ENCODE measurements around the gene FIS1.
"Not testable (repeated sequence)": the region's sequence is repeated elsewhere in the genome, so short reads cannot be mapped to it uniquely, and the experiment has no call there.

FIS1 gene

DNA sequence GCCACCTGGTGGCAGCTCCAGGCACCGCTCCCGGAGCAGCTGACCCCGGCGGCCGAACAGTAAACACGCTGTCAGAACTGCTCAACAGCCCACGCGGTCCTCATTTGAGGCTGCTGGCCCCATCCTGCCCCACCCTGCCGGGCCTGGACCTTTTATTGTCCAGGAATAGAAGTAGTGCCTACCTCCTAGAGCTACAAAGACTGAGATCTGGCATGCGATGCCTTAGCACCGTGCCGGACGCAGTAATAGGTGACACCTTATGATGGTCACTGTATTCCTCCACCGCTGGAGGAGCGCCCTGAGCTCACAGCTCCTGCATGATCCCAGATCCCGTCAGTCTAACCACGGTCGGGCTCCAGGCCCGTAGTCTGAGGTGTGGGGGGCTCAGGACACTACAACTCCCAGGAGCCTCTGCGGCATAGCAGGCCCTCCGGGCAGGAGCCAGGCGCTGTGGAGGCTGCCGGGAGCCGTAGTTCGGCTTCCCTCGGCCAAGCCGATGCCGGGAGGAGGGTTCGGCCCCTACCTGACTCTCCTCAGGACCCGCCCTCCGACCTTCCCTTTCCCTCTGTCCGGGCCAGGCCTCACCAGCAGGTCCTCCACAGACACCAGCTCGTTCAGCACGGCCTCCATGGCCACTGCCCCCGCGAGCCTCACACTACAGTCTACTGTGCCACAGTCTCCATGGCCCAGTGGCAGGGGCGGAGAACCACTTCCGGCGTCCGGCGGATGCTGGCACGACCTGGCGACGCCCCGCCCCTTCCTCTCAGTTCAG, at the start of gene FIS1:
TSS of gene FIS1 (minus strand) at position 707 of the 772 bp plus-strand sequence. CDS start at position 630, 77 bp downstream.
- DNase-seq (ENCODE audit: low spot score): peak; percentile 96

DNA sequence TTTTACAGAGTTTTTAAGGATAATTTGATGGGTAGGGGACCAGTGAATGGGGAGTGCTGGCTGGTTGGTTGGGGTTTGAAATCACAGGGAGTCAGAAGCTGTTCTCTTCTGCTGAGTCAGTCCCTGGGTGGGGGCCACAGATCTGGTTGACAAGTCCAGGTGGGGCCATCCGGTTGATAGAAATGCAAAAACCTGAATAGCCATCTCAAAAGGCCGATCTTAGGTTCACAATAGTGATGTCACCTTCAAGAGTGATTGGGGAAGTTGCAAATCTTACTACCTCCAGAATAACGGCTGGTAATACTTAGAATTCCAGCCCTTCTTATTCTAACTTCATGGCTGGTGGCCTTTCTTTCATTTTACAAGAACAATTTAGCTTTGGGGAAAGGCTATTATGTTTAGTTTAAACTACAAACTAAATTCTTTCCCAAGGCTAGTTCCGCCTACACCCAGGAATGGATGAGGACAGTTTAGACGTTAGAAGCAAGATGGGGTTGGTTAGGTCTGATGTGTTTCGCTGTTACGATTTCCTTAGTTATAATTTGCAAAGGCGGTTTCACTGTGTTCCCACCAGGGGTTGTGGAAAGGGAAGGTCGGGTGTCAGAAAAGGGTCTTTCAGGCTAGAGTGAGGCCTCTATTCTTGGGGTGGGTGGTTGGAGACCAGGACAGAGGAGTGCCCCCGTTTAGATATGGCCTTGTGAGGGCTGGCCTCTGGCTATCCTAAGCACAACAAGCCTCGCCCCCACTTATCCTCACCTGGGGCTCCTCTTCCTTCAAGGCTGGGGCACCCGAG, 49.4 kb upstream of the FIS1 start:
- DNase-seq (ENCODE audit: low spot score): no peak

DNA sequence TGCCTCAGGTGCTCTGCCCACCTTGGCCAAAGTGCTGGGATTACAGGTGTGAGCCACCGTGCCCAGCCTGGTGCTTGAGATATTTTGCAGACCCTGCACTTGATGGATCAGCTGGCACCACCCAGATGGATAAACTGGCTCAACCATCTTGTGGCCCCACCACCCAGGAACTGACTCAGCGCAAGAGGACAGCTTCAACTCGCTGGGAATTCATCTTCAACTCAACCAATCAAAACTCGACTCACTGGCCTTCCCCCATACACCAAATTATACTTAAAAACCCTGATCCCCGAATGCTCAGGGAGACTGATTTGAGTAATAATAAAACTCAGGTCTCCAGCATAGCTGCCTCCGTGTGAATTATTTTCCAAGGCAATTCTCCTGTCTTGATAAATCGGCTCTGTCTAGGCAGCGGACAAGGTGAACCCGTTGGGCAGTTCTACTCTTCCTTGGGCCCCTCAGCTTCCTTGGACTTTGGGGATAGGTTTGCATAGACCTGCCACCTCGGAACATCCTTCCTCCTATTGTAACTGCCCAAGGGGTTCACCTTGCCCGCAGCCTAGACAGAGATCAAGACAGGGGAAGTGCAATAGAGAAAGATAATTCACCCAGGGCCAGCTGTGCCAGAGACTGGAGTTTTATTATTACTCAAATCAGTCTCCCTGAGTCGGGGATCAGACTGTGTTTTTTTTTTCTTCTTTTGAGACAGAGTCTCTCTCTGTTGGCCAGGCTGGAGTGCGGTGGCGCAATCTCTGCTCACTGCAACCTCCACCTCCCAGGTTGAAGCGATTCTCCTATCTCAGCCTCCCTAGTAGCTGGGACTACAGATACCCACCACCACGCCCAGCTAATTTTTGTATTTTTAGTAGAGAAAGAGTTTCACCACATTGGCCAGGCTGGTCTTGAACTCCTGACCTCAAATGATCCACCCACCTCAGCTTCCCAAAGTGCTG, 48.5 kb upstream of the FIS1 start:
- DNase-seq (ENCODE audit: low spot score): not testable (repeated sequence)

DNA sequence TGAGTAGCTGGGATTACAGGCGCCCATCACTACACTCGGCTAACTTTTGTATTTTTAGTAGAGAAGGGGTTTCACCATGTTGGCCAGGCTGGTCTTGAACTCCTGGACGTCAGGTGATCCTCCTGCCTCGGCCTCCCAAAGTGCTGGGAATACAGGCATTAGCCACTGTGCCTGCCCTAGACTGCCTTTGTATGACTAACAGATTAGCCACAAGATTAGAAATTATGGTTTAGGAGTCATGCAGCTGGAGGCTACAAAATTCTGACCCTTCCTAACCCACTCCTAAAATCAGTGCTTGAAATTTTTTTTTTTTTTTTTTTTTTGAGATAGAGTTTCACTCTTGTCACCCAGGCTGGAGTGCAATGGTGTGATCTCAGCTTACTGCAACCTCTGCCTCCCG, 47.7 kb upstream of the FIS1 start:
- not testable (repeated sequence) for DNase-seq (ENCODE audit: low spot score)

DNA sequence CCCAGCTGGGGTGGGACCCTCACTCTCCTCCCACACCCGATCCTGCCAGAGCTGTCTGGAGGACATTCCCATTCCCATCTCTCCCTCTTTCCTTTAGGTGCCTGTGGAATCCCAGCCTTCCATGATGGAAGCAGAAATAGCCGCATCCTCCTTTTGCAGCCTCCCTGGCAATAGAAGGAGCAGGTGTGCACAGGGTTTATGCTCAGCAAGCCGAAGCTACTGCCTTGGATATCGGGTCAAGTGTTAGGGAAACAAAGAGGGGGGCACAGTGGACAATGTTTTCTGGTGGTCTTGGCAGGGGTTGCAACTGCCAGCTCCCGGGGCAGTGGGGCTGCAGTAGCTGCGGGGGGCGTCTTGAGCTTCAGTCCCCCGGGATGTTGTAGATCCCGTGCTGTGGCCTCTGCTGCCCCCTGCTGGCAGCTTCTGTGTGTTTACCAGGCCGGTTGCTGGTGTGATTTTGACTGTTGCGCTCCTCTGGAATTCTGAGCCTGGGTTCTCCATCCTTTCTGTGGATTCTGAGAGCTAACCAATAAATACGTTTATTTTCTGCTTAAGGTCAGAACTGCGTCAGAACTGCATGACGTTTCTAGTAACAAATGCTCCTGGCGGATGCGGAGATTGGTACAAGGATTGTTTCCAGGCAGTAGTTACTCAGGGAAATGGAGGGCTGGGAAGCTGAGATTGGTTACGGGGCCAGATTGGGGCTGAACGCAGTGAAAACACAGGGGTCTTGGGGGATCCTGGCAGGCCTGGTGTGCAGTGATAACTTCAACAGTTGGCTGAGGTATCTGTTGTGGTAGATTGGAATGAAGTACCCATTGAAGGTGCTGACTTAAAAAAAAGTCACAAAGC, 45.5 kb upstream of the FIS1 start:
- DNase-seq (ENCODE audit: low spot score): not testable (repeated sequence)

DNA sequence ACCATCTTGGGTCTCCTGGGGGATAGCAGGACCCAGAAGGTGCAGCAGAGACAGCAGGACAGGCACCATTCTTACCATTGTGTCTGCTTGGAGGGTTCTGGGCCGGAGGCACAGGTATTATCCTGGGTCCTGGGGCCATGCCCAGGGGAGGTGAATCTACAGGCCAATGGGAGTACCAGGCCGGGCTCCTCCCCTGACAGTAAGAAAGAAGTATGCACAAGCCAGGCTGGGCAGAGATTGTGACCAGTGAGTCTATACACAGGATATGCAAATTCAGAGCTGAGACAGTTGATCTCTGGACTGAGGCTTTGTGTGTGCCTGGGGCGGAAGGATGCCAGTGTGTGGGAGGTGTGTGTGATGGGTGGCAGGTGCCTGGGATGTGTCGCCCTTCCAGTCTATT, 44.8 kb upstream of the FIS1 start:
- not testable (repeated sequence) for DNase-seq (ENCODE audit: low spot score)

DNA sequence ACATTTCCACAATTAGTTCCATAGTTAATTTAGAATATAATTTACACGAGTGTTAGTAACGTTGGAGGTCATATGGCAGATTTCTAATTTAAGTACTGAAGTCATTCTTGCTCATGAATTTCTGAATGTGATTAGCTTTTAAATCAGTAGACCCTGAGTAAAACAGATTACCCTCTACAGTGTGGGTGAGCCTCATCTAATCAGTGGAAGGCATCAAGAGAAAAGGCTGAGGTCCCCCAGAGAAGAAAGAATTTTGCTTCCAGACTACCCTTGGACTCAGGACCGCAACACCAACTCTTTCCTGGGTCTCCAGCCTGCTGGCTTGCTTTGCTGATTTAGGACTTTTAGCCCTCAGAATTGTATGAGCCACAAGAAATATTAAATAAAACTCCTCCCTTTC, 43.6 kb upstream of the FIS1 start:
- no peak for DNase-seq (ENCODE audit: low spot score)

DNA sequence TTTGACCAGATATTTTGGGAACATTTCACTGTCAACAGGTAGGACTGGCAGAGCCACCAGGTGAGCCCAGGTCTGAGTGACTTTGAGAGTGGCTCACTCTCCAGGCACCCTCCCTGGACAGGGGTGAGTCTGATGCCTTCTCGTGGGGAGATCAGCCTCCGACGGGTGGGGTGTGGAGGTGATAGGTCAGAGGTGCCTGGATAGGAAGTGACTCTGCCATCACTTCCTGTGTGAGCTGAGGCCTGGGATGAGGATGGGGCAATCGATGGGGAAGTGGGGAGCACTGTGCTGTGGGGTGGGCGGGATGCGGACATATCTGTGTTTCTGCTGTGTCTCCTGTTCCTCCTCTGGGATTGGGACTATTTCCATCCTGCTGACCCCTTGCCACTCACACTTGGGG, 42.2 kb upstream of the FIS1 start:
- DNase-seq (ENCODE audit: low spot score): no peak

DNA sequence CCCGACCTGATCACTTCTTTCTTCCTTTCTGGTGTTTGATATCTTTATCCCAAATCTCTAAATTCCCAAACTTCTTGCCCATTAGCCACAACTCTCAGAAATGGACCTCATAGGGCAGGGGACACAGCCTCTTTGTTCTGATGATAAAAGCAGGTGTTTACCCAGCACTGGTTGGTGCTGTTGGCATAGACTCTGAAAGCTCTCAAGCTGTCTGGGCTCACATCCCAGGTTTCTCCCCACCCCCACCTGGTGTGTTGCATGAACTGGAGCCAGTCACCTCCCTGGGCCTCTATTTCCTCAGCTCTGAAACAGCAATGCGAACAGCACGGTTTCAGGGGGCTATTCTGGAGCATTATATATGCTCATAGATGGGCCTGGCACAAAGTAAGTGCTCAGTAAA, 41.0 kb upstream of the FIS1 start:
- DNase-seq (ENCODE audit: low spot score): not testable (repeated sequence)

DNA sequence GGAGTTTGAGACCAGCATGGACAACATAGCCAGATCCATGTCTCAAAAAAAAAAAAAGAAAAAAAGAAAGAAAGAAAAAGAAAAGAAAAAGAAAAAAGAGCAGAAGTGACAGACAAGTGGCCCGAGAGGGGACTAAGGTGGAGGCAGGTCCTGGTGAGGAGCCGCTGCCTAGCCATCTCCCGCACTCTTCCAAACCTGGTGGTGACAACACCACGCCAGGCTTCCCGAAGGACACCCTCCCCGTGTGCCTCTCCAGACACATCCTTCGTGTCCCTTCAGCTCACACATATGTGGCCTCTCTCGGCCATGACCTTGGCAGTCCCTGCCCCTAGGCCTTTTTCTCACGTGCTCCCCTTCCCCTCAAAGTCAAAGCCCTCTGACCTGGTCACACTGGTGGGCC, 40.3 kb upstream of the FIS1 start:
- DNase-seq (ENCODE audit: low spot score): no peak

DNA sequence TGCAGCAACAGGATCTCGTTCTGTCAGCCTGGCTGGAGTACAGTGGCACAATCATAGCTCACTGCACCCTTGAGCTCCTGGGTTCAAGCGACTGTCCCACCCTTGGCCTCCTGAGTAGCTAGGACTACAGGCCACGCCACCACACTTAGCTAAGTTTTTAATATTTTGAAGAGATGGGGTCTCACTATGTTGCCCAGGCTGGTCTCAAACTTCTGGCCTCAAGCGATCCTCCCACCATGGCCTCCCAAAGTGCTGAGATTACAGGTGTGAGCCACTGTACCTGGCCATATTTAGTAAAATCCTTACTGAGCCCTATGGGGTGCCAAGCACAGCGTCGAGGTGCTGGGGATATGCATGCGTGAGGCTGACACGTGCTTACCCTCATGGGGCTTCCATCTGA, 36.0 kb upstream of the FIS1 start:
- DNase-seq (ENCODE audit: low spot score): not testable (repeated sequence)

DNA sequence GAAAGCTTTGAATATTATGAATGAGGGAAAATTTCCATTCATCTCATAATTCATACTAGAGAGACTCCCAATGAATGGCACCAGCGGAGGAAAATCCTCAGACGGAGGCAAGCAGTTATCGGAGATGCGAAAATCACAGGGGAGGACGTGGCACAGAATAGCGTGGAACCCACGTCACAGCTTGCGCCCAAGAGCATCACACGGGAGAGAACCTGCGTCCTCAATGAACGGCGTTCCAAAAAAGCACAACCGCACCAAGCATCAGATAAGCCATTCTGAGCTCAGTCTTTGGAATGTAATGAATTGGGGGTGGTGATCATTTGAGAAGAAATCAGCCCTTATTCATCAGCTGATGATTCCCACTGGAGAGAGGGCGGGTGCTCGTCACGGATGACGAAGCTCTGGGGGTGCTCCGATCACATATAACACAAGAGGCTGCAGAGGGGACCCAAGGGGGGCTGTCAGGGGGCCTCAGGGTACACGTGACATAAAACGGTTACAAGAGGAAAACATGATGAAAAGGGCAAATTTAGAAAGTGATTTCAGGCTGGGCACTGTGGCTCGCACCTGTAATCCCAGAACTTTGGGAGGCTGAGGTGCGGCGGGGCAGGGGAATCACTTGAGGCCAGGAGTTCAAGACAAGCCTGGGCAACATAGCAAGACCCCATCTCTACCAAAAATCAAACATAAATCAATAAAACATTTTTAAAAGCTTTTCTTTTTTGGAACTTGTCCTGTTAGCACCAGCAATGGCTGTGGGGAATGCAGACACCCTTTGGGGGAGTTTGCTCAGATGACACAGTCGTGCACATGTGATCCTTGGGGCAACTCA, 33.8 kb upstream of the FIS1 start:
- DNase-seq (ENCODE audit: low spot score): no peak

DNA sequence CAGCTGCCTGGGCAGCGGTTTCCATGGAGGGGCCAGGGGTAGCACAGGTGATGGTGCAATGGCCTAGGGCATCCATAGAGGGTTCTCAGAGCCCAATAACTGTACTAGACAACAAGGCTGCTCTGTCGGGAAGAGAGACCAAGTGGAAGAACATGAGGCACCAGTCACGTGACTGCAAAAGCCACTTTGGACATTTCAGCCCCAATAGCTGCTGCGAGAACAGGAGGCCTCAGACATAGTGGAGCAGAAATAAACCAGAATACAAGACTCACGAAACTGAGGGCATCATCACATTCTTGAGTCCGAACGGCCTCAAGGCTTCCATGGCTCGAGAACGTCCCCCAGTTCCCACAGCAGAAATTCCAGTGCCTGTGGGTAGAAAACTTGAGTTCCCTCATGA, 32.3 kb upstream of the FIS1 start:
- no peak for DNase-seq (ENCODE audit: low spot score)

DNA sequence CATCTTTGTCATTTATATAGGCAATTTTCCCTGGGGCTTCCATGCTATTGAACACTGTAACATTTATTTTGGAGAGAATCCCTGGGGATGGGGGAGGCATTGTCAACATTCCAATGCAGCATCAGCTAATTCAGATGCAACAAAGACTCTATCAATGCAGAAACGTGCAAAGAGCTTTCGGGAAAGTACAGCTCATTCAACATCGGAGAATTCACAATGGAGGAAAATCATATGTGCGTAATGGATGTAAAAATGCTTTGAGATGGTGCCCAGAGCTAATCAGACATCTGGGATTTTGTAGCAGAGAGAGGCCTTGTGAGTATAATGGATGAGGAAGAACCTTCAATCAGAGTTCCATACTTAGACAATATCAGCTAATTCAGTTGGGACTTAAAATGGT, 28.3 kb upstream of the FIS1 start:
- no peak for DNase-seq (ENCODE audit: low spot score)

DNA sequence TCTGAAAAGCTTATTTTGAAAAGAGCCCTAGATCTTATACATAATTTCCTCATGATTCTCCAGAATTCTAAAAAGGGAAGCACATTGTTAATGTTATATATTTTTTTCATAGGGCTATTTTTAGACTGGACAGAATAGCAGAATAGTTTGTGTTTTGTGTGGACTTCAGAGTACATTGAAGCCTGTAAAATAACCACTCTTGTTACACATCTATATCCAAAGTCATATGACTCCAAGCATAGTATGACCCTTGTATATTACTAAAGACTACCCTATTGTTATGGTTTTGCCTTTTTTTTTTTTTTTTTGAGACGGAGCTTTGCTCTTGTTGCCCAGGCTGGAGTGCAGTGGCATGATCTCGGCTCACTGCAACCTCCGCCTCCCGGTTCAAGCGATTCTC, 26.1 kb upstream of the FIS1 start:
- DNase-seq (ENCODE audit: low spot score): no peak

DNA sequence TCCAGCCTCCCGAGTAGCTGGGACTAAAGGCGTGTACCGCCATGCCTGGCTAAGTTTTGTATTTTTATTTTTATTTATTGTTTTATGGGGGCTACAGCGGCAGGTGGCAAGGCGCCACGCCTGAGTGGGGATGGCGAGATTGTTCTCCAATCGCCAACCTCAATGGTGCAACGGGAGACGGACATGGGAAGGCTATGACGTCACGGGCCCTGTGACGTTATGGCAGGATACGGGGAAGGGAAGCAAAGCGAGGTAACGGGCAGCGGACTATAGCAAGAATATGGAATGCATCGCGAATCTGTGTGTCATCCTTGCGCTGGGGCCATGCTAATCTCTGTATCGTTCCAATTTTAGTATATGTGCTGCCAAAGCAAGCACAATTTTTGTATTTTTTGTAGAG, 24.8 kb upstream of the FIS1 start:
- no peak for DNase-seq (ENCODE audit: low spot score)

DNA sequence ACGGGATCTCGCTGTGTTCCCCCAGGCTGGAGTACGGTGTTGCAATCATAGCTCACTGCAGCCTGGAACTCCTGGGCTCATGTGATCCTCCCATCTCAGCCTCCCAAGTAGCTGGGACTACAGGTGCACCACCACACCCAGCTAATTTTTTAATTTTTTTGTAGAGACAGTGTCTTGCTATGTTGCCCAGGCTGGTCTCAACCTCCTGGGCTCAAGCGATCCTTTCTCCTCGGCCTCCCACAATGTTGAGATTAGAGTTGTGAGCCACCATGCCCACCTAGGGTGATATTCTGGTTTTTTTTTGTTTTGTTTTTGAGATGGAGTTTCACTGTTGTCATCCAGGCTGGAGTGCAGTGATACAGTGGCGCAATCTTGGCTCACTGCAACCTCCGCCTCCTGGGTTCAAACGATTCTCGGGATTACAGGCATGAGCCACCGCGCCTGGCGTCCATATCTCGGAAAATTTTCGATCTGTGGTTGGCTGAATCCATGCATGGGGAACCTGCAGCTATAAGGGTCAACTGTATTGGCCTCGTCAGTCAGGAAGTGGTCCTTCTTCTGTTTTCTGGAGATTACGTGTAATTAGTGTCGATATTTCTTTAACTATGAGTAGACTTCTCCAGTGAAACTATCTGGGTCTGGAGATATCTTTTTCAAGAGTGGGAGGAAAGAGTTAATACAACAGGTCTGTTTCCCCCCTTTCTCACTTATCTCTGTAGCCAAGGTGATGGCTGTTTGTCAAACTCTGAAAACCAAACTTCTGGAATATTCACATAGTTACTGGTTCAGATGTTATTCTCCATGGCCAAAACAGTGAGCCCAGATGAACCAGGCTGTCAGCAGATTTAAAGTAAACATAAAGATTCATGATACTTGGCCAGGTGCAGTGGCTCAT, 21.0 kb upstream of the FIS1 start:
- DNase-seq (ENCODE audit: low spot score): no peak

DNA sequence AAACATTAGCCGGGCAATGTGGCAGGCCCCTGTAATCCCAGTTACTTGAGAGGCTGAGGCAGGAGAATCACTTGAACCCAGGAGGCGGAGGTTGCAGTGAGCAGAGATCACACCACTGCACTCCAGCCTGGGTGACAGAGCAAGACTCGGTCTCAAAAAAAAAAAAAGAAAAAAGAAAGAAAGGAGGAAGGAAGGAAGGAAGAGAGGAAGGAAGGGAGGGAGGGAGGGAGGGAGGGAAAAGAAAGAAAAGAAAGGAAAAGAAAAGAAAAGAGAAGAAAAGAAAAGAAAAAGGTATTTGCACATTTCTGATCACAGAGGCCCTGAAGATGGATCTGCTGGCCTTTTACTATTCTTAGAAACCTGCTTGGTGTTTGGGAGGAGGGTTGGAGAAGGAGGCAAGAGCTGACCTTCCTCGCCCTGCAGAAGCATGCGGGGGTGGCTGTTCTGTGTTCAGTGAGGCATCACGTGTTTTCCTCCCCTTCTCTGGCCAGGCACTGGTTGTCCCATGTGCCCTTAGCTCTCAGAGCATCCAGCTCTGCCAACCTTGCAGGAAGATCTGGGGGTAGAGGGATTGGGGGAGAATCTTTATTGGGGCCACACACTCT, 19.3 kb upstream of the FIS1 start:
- DNase-seq (ENCODE audit: low spot score): not testable (repeated sequence)

DNA sequence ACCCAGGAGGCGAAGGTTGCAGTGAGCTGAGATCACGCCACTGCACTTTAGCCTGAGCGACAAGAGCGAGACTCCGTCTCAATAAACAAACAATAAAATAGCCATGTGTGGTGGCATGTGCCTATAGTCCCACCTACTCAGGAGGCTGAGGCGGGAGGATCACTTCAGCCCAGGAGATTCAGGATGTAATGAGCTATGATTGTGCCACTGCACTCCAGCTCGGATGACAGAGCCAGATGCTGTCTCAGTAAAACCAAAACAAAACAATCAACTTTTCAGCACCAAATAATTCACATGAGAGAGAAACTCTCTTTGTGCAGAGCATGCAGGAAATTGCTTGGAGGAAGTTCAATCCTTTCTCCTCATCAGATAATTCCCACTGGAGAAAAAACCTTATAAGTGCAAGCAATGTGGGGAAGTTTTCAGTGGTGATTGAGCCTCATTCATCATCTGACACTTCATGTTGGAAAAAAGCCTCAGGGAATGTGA, 13.4 kb upstream of the FIS1 start:
- DNase-seq (ENCODE audit: low spot score): no peak

All from GM03348 (cell line).